GM21526 (cell line): ENCODE data around the gene CISH.
A peak's percentile ranks its signal among the peaks of the same experiment; 100 is the strongest.

Source experiments
- ATAC-seq: cut with Tn5 transposase; IDR thresholded peaks from one replicate; pipeline ENCODE4 v1.9.1; 2021; ENCODE audit warnings: moderate library complexity; ENCODE audit not compliant: unreplicated experiment, low FRiP score

Gene CISH

GRCh38 chr3:50600141-50600753, 11.3 kb downstream of the CISH start:
- ATAC-seq = no peak

GRCh38 chr3:50599716-50600118, 11.9 kb downstream of the CISH start:
- ATAC-seq = no peak

- ATAC-seq = no peak
Observed at GRCh38 chr3:50599115-50599715, 12.4 kb downstream of the CISH start.

GRCh38 chr3:50594253-50594785, 17.3 kb downstream of the CISH start:
- ATAC-seq = no peak

GRCh38 chr3:50592568-50592967, 19.0 kb downstream of the CISH start:
- ATAC-seq = no peak

- peak; percentile 7 for ATAC-seq
Observed at GRCh38 chr3:50591196-50591741, 20.3 kb downstream of the CISH start.

GRCh38 chr3:50588759-50589433, 22.7 kb downstream of the CISH start:
- ATAC-seq = no peak

- ATAC-seq = no peak
Observed at GRCh38 chr3:50587806-50588758, 23.5 kb downstream of the CISH start.

GRCh38 chr3:50587373-50587772, 24.2 kb downstream of the CISH start:
- ATAC-seq = no peak

- no peak for ATAC-seq
Observed at GRCh38 chr3:50586763-50587070, 24.9 kb downstream of the CISH start.

GRCh38 chr3:50585919-50586762, 25.4 kb downstream of the CISH start:
- ATAC-seq = no peak

GRCh38 chr3:50584391-50584790, 27.2 kb downstream of the CISH start:
- ATAC-seq = no peak

- no peak for ATAC-seq
Observed at GRCh38 chr3:50583897-50584296, 27.7 kb downstream of the CISH start.

- no peak for ATAC-seq
Observed at GRCh38 chr3:50582083-50582482, 29.5 kb downstream of the CISH start.

GRCh38 chr3:50581459-50581842, 30.1 kb downstream of the CISH start:
- no peak for ATAC-seq

GRCh38 chr3:50580683-50581458, 30.7 kb downstream of the CISH start:
- ATAC-seq = no peak

- no peak for ATAC-seq
Observed at GRCh38 chr3:50577348-50577747, 34.2 kb downstream of the CISH start.

- no peak for ATAC-seq
Observed at GRCh38 chr3:50575372-50575771, 36.2 kb downstream of the CISH start.

- ATAC-seq = no peak
Observed at GRCh38 chr3:50574444-50574831, 37.1 kb downstream of the CISH start.
